ENCODE results near the gene SLC7A7. TPM values are rescaled to one million over a fixed set of nuclear protein-coding genes. Genes with fewer than 3 reads are reported as not detected.
A peak's percentile ranks its signal among the peaks of the same experiment; 100 is the strongest.

Gene SLC7A7
- total RNA-seq, 1 donor = 3.9 TPM

GRCh38 chr14:22847661-22848341 lies 32.6 kb upstream of the SLC7A7 start:
- DNase-seq (ENCODE audit: low read depth) = peak; percentile 90
- peak overlapping the region; percentile 8 for H3K4me3 ChIP-seq (ENCODE audit: low read depth, low read length)
- no peak for TF ChIP-seq CTCF (IDR thresholded peaks at IDR 0.05; ENCODE audit: insufficient read depth, low read depth, low read length)

- no peak overlapping the region for H3K4me3 ChIP-seq (ENCODE audit: low read depth, low read length)
- no peak for DNase-seq (ENCODE audit: low read depth)
- no peak for TF ChIP-seq CTCF (IDR thresholded peaks at IDR 0.05; ENCODE audit: insufficient read depth, low read depth, low read length)
Measured at GRCh38 chr14:22846811-22847307, 31.6 kb upstream of the SLC7A7 start.

- DNase-seq (ENCODE audit: low read depth) = no peak
- no peak overlapping the region for H3K4me3 ChIP-seq (ENCODE audit: low read depth, low read length)
- no peak for TF ChIP-seq CTCF (IDR thresholded peaks at IDR 0.05; ENCODE audit: insufficient read depth, low read depth, low read length)
Measured at GRCh38 chr14:22845821-22846625, 30.8 kb upstream of the SLC7A7 start.

GRCh38 chr14:22845103-22845394 lies 29.8 kb upstream of the SLC7A7 start:
- no peak for TF ChIP-seq CTCF (IDR thresholded peaks at IDR 0.05; ENCODE audit: insufficient read depth, low read depth, low read length)
- no peak overlapping the region for H3K4me3 ChIP-seq (ENCODE audit: low read depth, low read length)
- DNase-seq (ENCODE audit: low read depth) = no peak

GRCh38 chr14:22844221-22845102 lies 29.2 kb upstream of the SLC7A7 start:
- TF ChIP-seq CTCF (IDR thresholded peaks at IDR 0.05; ENCODE audit: insufficient read depth, low read depth, low read length) = no peak
- no peak overlapping the region for H3K4me3 ChIP-seq (ENCODE audit: low read depth, low read length)
- no peak for DNase-seq (ENCODE audit: low read depth)

- no peak overlapping the region for H3K4me3 ChIP-seq (ENCODE audit: low read depth, low read length)
- no peak for TF ChIP-seq CTCF (IDR thresholded peaks at IDR 0.05; ENCODE audit: insufficient read depth, low read depth, low read length)
- DNase-seq (ENCODE audit: low read depth) = no peak
Measured at GRCh38 chr14:22843123-22843925, 28.1 kb upstream of the SLC7A7 start.
